Upper lobe of left lung (tissue), 4 donors: ENCODE data around the gene SCIMP.

Source experiments
- CTCF ChIP-seq, 6 experiments: fragments of 450-650 bp in 4 of 6; fragments of 200-600 bp in 2 of 6; sonication (generic) in 2 of 6; IDR thresholded peaks; one replicate each; pipeline ENCODE4 v1.5.1; 2016 to 2019; ENCODE audit warnings: antibody characterized with exemption in 6 of 6
- POLR2A ChIP-seq, 4 donors: fragments of 450-650 bp; IDR thresholded peaks; one replicate each; pipeline ENCODE4 v1.5.1; 2016 to 2017; ENCODE audit warnings: antibody characterized with exemption in 4 of 4, mild to moderate bottlenecking in 2 of 4

- no peak for TF ChIP-seq POLR2A (IDR thresholded peaks at IDR 0.05)
- TF ChIP-seq CTCF (IDR thresholded peaks at IDR 0.05) = no peak
Observed at GRCh38 chr17:5203908-5204294, 30.8 kb downstream of the SCIMP start.
